ENCODE measurements around the gene EXOC6B.
"Not testable (repeated sequence)": the region's sequence is repeated elsewhere in the genome, so short reads cannot be mapped to it uniquely, and the experiment has no call there.

EXOC6B gene

GRCh38 chr2:72538486-72538885 is 287.3 kb downstream of the EXOC6B start:
- no peak for DNase-seq

- not testable (repeated sequence) for DNase-seq
These were observed 290.2 kb downstream of the EXOC6B start for GRCh38 chr2:72535586-72535985.

GRCh38 chr2:72533765-72534164 is 292.1 kb downstream of the EXOC6B start:
- no peak for DNase-seq

GRCh38 chr2:72527424-72527823 is 298.4 kb downstream of the EXOC6B start:
- DNase-seq: no peak

GRCh38 chr2:72526623-72527022 is 299.2 kb downstream of the EXOC6B start:
- DNase-seq: no peak

GRCh38 chr2:72524071-72524470 is 301.8 kb downstream of the EXOC6B start:
- no peak for DNase-seq

GRCh38 chr2:72515696-72516095 is 310.1 kb downstream of the EXOC6B start:
- DNase-seq: no peak

- DNase-seq: no peak
These were observed 312.8 kb downstream of the EXOC6B start for GRCh38 chr2:72513011-72513410.

GRCh38 chr2:72512376-72512775 is 313.5 kb downstream of the EXOC6B start:
- no peak for DNase-seq

GRCh38 chr2:72511906-72512305 is 313.9 kb downstream of the EXOC6B start:
- no peak for DNase-seq

GRCh38 chr2:72497763-72498162 is 328.1 kb downstream of the EXOC6B start:
- no peak for DNase-seq

GRCh38 chr2:72496479-72496878 is 329.4 kb downstream of the EXOC6B start:
- DNase-seq: no peak

- no peak for DNase-seq
These were observed 331.4 kb downstream of the EXOC6B start for GRCh38 chr2:72494392-72494791.

- not testable (repeated sequence) for DNase-seq
These were observed 341.2 kb downstream of the EXOC6B start for GRCh38 chr2:72484622-72485021.

GRCh38 chr2:72483346-72483745 is 342.5 kb downstream of the EXOC6B start:
- no peak for DNase-seq

- no peak for DNase-seq
These were observed 350.6 kb downstream of the EXOC6B start for GRCh38 chr2:72475246-72475645.

- no peak for DNase-seq
These were observed 367.9 kb downstream of the EXOC6B start for GRCh38 chr2:72457801-72458516.

- DNase-seq: no peak
These were observed 371.6 kb downstream of the EXOC6B start for GRCh38 chr2:72454189-72454588.

GRCh38 chr2:72442270-72442669 is 383.6 kb downstream of the EXOC6B start:
- no peak for DNase-seq

- no peak for DNase-seq
These were observed 385.9 kb downstream of the EXOC6B start for GRCh38 chr2:72439892-72440291.

GRCh38 chr2:72438364-72438763 is 387.5 kb downstream of the EXOC6B start:
- DNase-seq: no peak

- no peak for DNase-seq
These were observed 394.1 kb downstream of the EXOC6B start for GRCh38 chr2:72431737-72432136.

GRCh38 chr2:72427022-72427861 is 398.6 kb downstream of the EXOC6B start:
- DNase-seq: no peak

GRCh38 chr2:72425996-72426395 is 399.8 kb downstream of the EXOC6B start:
- no peak for DNase-seq
